GM12864 (cell line): ENCODE results near the gene ATE1.
"Not testable (repeated sequence)": the region's sequence is repeated elsewhere in the genome, so short reads cannot be mapped to it uniquely, and the experiment has no call there.

Source experiments
- DNase-seq: peaks from one replicate; pipeline ENCODE4 v3.0.0-alpha.2; 2011; ENCODE audit warnings: low read depth
- H3K4me3 ChIP-seq: 2 replicates; pipeline ENCODE4 v1.5.1; 2011; ENCODE audit warnings: mild to moderate bottlenecking, low read depth, low read length, control low read depth
- TF ChIP-seq, protein P1 (sequence below): IDR thresholded peaks from 2 replicates; pipeline ENCODE4 v1.5.1; 2011; ENCODE audit warnings: low read depth, mild to moderate bottlenecking, moderate library complexity, low read length, control low read depth, inconsistent platforms; ENCODE audit errors: missing control alignments

The ATE1 gene

DNA sequence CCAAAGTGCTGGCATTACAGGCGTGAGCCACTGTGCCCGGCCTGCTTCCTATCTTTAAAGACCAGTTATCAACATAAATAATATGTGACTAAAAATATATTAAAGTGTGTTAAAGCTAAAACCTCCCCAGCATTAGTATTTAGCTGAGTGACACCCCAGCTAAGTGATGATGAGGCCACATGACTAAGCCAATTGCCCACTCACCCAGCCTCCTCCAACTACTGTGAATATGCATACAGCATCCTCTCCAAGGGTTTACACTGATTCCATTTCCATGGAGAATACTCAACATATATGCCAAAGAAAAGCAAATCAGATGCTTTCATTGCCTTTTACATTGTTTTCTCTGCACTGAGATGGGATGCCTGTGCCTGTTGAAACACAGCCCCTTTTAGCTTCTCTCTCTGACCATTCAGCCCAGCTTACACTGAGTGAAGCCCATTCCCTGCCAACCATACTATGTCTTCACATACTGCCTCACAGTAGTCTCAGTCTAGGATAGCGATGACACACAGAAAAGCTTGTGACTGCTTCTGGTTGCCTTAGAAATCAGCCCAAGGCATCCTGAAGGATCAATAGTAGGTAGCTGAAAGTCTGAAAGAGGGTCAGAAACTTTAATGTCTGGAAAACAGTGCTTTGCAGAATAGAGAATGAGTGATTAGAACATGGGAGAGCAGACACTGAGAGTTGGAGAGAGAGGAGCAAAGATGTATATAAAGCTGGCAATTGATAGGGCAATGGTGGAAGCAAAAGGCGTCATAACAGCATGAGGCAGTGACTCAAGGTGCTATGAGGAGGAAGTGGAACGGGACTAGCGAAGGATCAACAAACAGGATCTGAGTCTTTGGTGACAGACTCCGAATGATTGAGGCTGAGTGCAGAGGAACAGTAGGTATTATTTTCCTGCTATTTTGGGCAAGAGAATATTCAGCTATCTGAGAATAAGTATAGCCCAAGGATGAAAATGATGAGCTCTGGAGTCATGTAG lies 19.8 kb upstream of the ATE1 start:
- H3K4me3 ChIP-seq: no peak overlapping the region
- DNase-seq: no peak
- TF ChIP-seq, protein P1, sequence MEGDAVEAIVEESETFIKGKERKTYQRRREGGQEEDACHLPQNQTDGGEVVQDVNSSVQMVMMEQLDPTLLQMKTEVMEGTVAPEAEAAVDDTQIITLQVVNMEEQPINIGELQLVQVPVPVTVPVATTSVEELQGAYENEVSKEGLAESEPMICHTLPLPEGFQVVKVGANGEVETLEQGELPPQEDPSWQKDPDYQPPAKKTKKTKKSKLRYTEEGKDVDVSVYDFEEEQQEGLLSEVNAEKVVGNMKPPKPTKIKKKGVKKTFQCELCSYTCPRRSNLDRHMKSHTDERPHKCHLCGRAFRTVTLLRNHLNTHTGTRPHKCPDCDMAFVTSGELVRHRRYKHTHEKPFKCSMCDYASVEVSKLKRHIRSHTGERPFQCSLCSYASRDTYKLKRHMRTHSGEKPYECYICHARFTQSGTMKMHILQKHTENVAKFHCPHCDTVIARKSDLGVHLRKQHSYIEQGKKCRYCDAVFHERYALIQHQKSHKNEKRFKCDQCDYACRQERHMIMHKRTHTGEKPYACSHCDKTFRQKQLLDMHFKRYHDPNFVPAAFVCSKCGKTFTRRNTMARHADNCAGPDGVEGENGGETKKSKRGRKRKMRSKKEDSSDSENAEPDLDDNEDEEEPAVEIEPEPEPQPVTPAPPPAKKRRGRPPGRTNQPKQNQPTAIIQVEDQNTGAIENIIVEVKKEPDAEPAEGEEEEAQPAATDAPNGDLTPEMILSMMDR: no peak

DNA sequence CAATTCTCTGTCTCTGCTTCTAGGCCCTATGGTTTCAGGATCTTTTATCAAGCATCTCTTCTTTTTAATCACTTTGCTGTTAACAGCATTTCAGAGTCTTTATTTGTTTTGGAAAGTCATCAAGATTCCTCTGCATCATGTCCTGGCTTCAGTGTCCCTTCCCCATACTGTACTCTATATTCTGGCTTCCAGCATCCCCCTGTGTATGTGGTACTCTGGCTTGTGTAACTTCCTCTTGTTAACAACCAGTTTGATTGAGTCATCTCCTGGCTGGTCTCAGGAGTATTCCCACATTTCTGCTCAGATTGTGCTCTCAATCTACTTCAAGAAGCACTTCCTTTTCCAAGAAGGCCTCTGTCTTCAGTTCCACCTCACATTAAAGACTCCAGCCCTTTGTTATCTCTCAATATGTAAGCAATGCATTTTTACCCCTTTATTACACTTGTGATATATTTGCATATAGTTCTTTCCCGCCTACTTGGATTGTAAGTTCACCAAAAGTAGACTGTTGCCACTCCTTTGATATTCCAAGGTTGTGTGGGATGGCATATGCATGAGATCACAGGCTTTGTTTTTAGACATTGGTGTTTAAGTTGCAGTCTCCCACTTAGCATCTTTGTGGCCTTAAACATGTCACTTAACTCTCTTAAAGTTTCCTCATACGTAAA lies 15.1 kb upstream of the ATE1 start:
- TF ChIP-seq, protein P1: no peak
- no peak overlapping the region for H3K4me3 ChIP-seq
- DNase-seq: no peak

DNA sequence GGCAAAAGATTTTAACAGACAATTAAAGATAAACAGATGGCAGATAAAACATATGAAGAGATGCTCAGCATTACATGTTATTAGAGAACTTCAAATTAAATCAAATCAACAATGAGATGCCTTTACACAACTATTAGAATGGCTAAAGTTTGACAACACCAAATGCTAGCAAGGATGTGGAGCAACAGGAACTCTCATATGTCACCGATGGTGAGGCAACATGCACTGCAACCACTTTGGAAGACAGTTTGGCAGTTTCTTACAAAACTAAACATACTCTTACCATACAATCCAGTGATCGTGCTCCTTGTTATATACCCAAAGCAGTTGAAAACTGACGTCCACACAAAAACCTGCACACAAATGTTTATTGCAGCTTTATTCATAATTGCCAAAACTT lies 13.7 kb upstream of the ATE1 start:
- TF ChIP-seq, protein P1: no peak
- H3K4me3 ChIP-seq: no peak overlapping the region
- DNase-seq: no peak

DNA sequence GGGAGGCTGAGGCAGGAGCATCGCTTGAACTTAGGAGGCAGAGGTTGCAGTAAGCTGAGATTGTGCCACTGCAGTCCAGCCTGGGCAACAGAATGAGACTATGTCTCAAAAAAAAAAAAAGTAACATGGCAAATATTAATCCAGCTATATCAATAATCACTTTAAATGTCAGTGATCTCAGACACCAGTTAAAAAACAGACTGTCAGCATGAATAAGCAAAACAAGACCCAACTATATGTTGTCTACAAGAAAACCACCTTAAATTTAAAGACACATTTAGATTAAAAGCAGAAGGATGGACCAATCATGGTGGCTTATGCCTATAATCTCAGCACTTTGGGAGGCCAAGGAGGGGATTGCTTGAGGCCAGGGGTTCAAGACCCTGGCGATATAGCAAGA lies 8.5 kb upstream of the ATE1 start:
- TF ChIP-seq, protein P1: no peak
- no peak overlapping the region for H3K4me3 ChIP-seq
- no peak for DNase-seq

DNA sequence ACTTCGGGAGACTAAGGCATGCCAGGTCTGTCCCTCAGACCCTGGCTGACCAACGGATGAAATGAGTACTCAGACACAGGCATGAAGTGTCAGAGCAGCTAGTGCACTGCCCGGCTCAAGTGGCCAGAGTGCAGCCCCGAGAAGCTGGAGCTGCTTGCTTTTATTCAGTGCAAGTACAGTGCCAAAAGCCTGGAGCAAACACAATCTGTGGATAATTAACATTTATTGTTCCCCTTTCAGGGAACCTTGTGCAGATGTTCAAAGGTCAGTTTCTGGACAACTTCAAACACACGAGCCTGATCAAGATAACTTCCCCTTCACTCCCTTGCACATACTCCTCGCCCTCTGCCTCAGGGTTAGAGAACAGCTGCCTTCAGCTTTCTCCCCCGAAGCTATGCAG lies 7.9 kb upstream of the ATE1 start:
- TF ChIP-seq, protein P1: no peak
- DNase-seq: no peak
- no peak overlapping the region for H3K4me3 ChIP-seq

DNA sequence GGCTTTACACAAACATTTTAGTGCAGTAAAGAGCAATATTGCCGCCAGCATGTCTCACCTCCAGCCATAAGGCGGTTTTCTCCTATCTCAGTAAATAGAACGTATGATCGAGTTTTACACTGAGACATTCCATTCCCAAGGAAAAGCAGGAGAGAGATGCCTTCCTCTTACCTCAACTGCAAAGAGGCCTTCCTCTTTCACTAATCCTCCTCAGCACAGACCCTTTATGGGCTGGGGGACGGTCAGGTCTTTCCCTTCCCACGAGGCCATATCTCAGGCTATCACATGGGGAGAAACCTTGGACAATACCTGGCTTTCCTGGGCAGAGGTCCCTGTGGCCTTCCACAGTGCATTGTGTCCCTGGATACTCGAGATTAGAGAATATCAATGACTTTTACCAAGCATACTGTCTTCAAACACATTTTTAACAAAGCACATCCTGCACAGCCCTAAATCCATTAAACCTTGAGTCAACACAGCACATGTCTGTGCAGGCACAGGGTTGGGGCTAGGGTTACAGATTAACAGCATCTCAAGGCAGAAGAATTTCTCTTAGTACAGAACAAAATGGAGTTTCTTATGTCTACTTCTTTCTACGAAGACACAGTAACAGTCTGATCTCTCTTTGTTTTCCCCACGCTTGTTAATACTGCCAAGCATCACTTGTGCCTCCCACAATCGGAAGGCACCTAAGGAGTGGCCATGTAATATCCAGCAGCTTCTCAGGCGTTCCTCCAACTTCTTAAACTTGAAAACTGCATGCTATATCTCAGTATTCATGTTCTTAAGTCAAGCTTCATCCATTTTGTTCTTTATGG lies 2.6 kb upstream of the ATE1 start:
- H3K4me3 ChIP-seq, DNase-seq: not testable (repeated sequence)

DNA sequence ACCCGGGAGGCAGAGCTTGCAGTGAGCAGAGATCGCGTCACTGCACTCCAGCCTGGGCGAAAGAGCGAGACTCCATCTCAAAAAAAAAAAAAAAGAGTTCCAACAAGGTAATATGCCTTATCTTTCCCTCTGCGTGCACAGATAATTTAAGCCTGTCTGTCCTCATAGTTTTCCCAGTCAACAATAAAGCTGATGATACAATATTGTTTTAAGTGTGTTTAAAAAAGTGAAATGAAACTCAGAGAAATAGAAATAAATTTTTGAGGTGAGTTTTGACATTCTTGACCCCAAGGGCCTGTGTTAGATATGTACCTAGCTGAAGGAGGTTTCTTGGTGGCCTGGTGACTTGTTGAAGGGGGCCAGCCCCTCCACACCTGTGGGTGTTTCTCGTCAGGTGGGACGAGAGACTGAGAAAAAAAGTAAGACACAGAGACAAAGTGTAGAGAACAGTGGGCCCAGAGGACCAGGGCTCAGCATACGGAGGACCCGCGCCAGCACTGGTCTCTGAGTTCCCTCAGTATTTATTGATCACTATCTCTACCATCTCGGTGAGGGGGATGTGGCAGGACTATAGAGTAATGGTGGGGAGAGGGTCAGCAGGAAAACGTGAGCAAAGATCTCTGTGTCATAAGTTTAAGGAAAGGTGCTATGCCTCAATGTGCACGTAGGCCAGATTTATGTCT lies 1.9 kb upstream of the ATE1 start:
- not testable (repeated sequence) for DNase-seq, H3K4me3 ChIP-seq
